ENCODE data around the gene CFAP74. TPM values are rescaled to one million over a fixed set of nuclear protein-coding genes. Genes with fewer than 3 reads are reported as not detected.

CFAP74 gene
- total RNA-seq, 1 experiment from 2014 or later: not detected

DNA sequence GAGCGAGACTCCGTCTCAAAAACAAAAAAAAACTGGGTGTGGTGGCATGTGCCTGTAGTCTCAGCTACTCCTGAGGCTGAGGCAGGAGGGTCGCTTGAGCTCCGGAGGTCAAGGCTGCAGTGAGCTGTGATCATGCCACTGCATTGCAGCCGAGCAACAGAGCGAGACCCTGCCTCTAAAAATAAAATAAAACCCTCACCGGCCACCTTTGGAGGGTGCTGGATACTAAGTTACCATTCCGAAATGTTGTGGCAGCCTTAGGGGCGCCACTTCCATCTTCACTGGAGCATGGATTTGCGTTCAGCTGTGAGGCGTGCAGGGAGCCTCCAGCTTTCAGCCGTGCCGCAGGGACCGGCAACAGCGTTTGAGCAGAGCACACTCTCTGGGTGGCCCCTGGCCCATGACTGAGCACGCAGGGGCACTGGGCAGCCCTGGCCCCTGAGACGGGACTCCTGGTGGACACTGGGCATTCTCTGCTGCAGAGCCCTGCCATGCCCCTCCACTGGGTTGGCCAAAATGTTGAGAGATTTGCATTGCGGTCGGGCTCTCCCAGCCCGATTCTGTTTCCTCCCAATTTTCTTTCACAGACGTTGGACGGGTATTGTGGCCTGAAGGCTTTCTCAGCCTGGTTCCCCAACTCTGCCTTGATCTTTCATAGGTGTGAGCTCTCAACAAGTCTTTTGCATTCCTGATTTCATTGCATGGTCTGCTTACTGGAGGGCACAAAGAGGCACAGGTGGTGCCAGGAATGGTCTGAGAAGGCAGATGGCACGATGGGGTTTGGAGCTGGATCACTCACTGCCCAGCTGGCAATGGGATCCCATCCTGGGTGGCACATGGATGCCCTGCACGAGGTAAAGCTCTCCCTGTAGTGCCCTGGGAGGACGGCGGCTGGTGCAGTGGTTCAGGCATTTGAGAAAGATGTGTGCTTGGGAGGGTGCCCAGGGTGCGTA lies 5.8 kb upstream of the CFAP74 start:
- no peak overlapping the region for H3K4me2 ChIP-seq (ENCODE audit: low read length)
- no peak overlapping the region for H3K4me3 ChIP-seq (ENCODE audit: low read length)
- no peaks in the 10 kb centered on the region for H3K9me3 ChIP-seq (ENCODE audit: low read length)
- BruUV-seq (replicated peaks): no TSS peak
- H3K36me3 ChIP-seq (ENCODE audit: low read depth, low read length): no peaks in the 10 kb centered on the region
- ATAC-seq (no peak), DNase-seq (no peak)
- no peak for TF ChIP-seq EZH2phosphoT487 (IDR thresholded peaks at IDR 0.05; ENCODE audit: borderline replicate concordance, low read length)
- no peak for TF ChIP-seq EZH2 (IDR thresholded peaks at IDR 0.05; ENCODE audit: low read length, unreplicated experiment)
- TF ChIP-seq, protein P1, sequence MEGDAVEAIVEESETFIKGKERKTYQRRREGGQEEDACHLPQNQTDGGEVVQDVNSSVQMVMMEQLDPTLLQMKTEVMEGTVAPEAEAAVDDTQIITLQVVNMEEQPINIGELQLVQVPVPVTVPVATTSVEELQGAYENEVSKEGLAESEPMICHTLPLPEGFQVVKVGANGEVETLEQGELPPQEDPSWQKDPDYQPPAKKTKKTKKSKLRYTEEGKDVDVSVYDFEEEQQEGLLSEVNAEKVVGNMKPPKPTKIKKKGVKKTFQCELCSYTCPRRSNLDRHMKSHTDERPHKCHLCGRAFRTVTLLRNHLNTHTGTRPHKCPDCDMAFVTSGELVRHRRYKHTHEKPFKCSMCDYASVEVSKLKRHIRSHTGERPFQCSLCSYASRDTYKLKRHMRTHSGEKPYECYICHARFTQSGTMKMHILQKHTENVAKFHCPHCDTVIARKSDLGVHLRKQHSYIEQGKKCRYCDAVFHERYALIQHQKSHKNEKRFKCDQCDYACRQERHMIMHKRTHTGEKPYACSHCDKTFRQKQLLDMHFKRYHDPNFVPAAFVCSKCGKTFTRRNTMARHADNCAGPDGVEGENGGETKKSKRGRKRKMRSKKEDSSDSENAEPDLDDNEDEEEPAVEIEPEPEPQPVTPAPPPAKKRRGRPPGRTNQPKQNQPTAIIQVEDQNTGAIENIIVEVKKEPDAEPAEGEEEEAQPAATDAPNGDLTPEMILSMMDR (conservative IDR thresholded peaks at IDR 0.05; ENCODE audit: low read depth, low read length): no peak
- H3K27me3 ChIP-seq (ENCODE audit: low read length): no peaks in the 10 kb centered on the region
- no peaks in the 10 kb centered on the region for H3K9me2 ChIP-seq (replicated peaks; ENCODE audit: low read length)
- no peaks in the 10 kb centered on the region for H3K79me2 ChIP-seq (ENCODE audit: low read length)
- no peaks in the 10 kb centered on the region for H3F3A ChIP-seq (ENCODE audit: low read length, unreplicated experiment)
- no peaks in the 10 kb centered on the region for H4K20me1 ChIP-seq (ENCODE audit: low read length)
- no peak overlapping the region for H3K9ac ChIP-seq (ENCODE audit: low read length)
- H3K4me1 ChIP-seq (ENCODE audit: insufficient read depth, low read length): no peaks in the 10 kb centered on the region
- POLR2A ChIA-PET (ENCODE audit: unreplicated experiment): no interaction called here
- H3K27ac ChIP-seq (ENCODE audit: low read length): no peak overlapping the region
- intact Hi-C loops (cut with micrococcal nuclease): no loop called here
- CTCF ChIA-PET: no interaction called here
- H2AFZ ChIP-seq (ENCODE audit: low read length): no peak overlapping the region

- no peaks in the 10 kb centered on the region for H3F3A ChIP-seq (ENCODE audit: low read length, unreplicated experiment)
- ATAC-seq: no peak
- DNase-seq: no peak
- BruUV-seq (replicated peaks): no TSS peak
- TF ChIP-seq EZH2 (IDR thresholded peaks at IDR 0.05; ENCODE audit: low read length, unreplicated experiment) (no peak), EZH2phosphoT487 (IDR thresholded peaks at IDR 0.05; ENCODE audit: borderline replicate concordance, low read length) (no peak)
- TF ChIP-seq, protein P1 (conservative IDR thresholded peaks at IDR 0.05; ENCODE audit: low read depth, low read length): no peak
- no peaks in the 10 kb centered on the region for H4K20me1 ChIP-seq (ENCODE audit: low read length)
- H3K4me1 ChIP-seq (ENCODE audit: insufficient read depth, low read length): peaks cover 6% of the 10 kb centered on the region
- intact Hi-C loops (cut with micrococcal nuclease): no loop called here
- no peak overlapping the region for H3K9ac ChIP-seq (ENCODE audit: low read length)
- ChIA-PET CTCF (interaction anchor here (0.7 kb wide), 1 partner anchor 14 kb away, joined by 15 read pairs; no protein-coding TSS in a partner anchor), POLR2A (ENCODE audit: unreplicated experiment) (no interaction called here)
- no peak overlapping the region for H3K27ac ChIP-seq (ENCODE audit: low read length)
- H3K4me3 ChIP-seq (ENCODE audit: low read length): no peak overlapping the region
- no peaks in the 10 kb centered on the region for H3K36me3 ChIP-seq (ENCODE audit: low read depth, low read length)
- H3K27me3 ChIP-seq (ENCODE audit: low read length): no peaks in the 10 kb centered on the region
- no peaks in the 10 kb centered on the region for H3K9me2 ChIP-seq (replicated peaks; ENCODE audit: low read length)
- H3K79me2 ChIP-seq (ENCODE audit: low read length): no peaks in the 10 kb centered on the region
- H2AFZ ChIP-seq (ENCODE audit: low read length): no peak overlapping the region
- H3K4me2 ChIP-seq (ENCODE audit: low read length): no peak overlapping the region
- H3K9me3 ChIP-seq (ENCODE audit: low read length): no peaks in the 10 kb centered on the region
These were observed 1.3 kb upstream of the CFAP74 start for GRCh38 chr1:2004856-2005255.

All from PC-3 (cell line).